A549 (cell line): ENCODE measurements around the gene DDX49. TPM values are rescaled to one million over a fixed set of nuclear protein-coding genes. Genes with fewer than 3 reads are reported as not detected.
"Not testable (repeated sequence)": the region's sequence is repeated elsewhere in the genome, so short reads cannot be mapped to it uniquely, and the experiment has no call there.

Source experiments
- ATAC-seq, 2 experiments: fragments of 200-7000 bp in 1 of 2; fragments of >200 bp in 1 of 2; cut with Nextera tagmentation in 1 of 2; cut with Tn5 transposase in 1 of 2; 3 replicates each; pipeline versions ENCODE4 v1.8.0 to v1.9.1; 2018 to 2020; ENCODE audit warnings: mild to moderate bottlenecking in 1 of 2, moderate library complexity in 1 of 2
- CTCF ChIA-PET: fragments of 300-600 bp; sonication (Branson Sonifier 250); formaldehyde crosslinking; extraction: SDS; loops from one replicate; lab custom pipeline; 2021; ENCODE audit warnings: antibody characterized with exemption, inconsistent platforms; lab: Yijun Ruan, JAX
- POLR2A ChIA-PET: fragments of 350-600 bp; formaldehyde crosslinking; extraction: SDS; loops from one replicate; lab custom pipeline; 2021; ENCODE audit warnings: antibody characterized with exemption, inconsistent platforms; lab: Yijun Ruan, JAX
- DNase-seq, 2 experiments: peaks; one replicate each; pipeline versions ENCODE4 v3.0.0 to v3.0.0-alpha.2; 2011 to 2016; ENCODE audit warnings: low read depth in 1 of 2, low spot score in 1 of 2
- FAIRE-seq: peaks from 2 replicates; lab custom pipeline; 2011; peaks lifted over from hg19 to GRCh38; lab: Jason Lieb, UNC
- H3K27ac ChIP-seq, 2 experiments: fragments of >200 bp; sonication (Bioruptor Twin); formaldehyde crosslinking; 3 replicates each; pipeline ENCODE4 v1.5.1; 2016 to 2017
- H3K4me1 ChIP-seq: fragments of >200 bp; sonication (Bioruptor Twin); formaldehyde crosslinking; 3 replicates; pipeline ENCODE4 v1.6.1; 2016
- H3K4me2 ChIP-seq: fragments of >200 bp; sonication (Bioruptor Twin); formaldehyde crosslinking; 3 replicates; pipeline ENCODE4 v1.6.1; 2016
- H3K4me3 ChIP-seq: fragments of >200 bp; sonication (Bioruptor Twin); formaldehyde crosslinking; 3 replicates; pipeline ENCODE4 v1.5.1; 2016
- H3K9me3 ChIP-seq: fragments of >200 bp; sonication (Bioruptor Twin); formaldehyde crosslinking; 3 replicates; pipeline ENCODE4 v1.6.1; 2016
- ATOH8 ChIP-seq: fragments of 250-450 bp; sonication (Bioruptor Pico); IDR thresholded peaks from 2 replicates; pipeline ENCODE4 v1.5.0; 2020; ENCODE audit warnings: low read depth, mild to moderate bottlenecking, moderate library complexity
- BHLHE40 ChIP-seq: IDR thresholded peaks from 2 replicates; pipeline ENCODE4 v1.6.1; 2012; ENCODE audit warnings: low read depth, low read length, inconsistent platforms
- CBX8 ChIP-seq: fragments of 200-600 bp; sonication (generic); IDR thresholded peaks from 2 replicates; pipeline ENCODE4 v1.6.1; 2016
- FOSB ChIP-seq: fragments of 250-450 bp; sonication (Bioruptor Pico); IDR thresholded peaks from 2 replicates; pipeline ENCODE4 v1.5.0; 2020; ENCODE audit warnings: mild to moderate bottlenecking, moderate library complexity
- FOXS1 ChIP-seq: fragments of 250-450 bp; sonication (Bioruptor Pico); IDR thresholded peaks from 2 replicates; pipeline ENCODE4 v1.5.0; 2020; ENCODE audit warnings: mild to moderate bottlenecking, moderate library complexity
- HMGXB4 ChIP-seq: fragments of 250-450 bp; sonication (Bioruptor Pico); IDR thresholded peaks from 2 replicates; pipeline ENCODE4 v1.5.0; 2021; ENCODE audit warnings: mild to moderate bottlenecking, moderate library complexity, borderline replicate concordance
- RCOR1 ChIP-seq: fragments of 150-350 bp; IDR thresholded peaks from 2 replicates; pipeline ENCODE4 v1.6.1; 2014; ENCODE audit warnings: antibody characterized with exemption, low read length, low read depth
- RFX5 ChIP-seq: fragments of 450-650 bp; IDR thresholded peaks from 2 replicates; pipeline ENCODE4 v1.7.1; 2014; ENCODE audit warnings: antibody characterized with exemption, mild to moderate bottlenecking, moderate library complexity
- RNF2 ChIP-seq: fragments of 200-600 bp; sonication (generic); IDR thresholded peaks from 2 replicates; pipeline ENCODE4 v1.6.1; 2016; ENCODE audit warnings: low read depth, mild to moderate bottlenecking, antibody characterized with exemption, moderate library complexity, borderline replicate concordance
- TFCP2L1 ChIP-seq: fragments of 250-450 bp; sonication (Bioruptor Pico); IDR thresholded peaks from 2 replicates; pipeline ENCODE4 v1.5.0; 2021; ENCODE audit warnings: mild to moderate bottlenecking
- TP53 ChIP-seq: fragments of 250-450 bp; sonication (Bioruptor Pico); IDR thresholded peaks from 2 replicates; pipeline ENCODE4 v1.5.0; 2021; ENCODE audit warnings: mild to moderate bottlenecking, moderate library complexity
- ZFP36 ChIP-seq: fragments of 450-650 bp; IDR thresholded peaks from 2 replicates; pipeline ENCODE4 v1.6.1; 2014; ENCODE audit warnings: borderline replicate concordance; ENCODE audit not compliant: partially characterized antibody
- WGBS: methylation state at CpG from one replicate; pipeline ENCODE4 v1.1.6; 2017; ENCODE audit errors: missing lambda C conversion rate; 5-methylcytosine and 5-hydroxymethylcytosine counted together
- polyA plus RNA-seq, 4 experiments: library from polyadenylated mRNA; depleted of rRNA in 3 of 4; stranded (reverse); fragments of >200 nt; fragmentation: RNase III in 1 of 4; extraction: RNeasy Plus Mini Kit Qiagen cat#74134 plus additional on column Dnase treatment in 1 of 4; gene quantifications; 2 replicates in 3 of 4; 3 replicates in 1 of 4; pipeline ENCODE4 v1.2.3, GENCODE V29; 2011 to 2017
- TF ChIP-seq, protein P1 (sequence below): IDR thresholded peaks from 2 replicates; pipeline ENCODE4 v1.6.1; 2012; ENCODE audit warnings: low read depth, borderline replicate concordance
- TF ChIP-seq, protein P2 (sequence below): fragments of >200 bp; sonication (Bioruptor Twin); formaldehyde crosslinking; IDR thresholded peaks from 3 replicates; pipeline ENCODE4 v1.6.1; 2016

The DDX49 gene
- polyA plus RNA-seq, 2 of the 4 experiments (the other 2 are of a cell fraction), result 23.4 to 31.5 TPM

DNA sequence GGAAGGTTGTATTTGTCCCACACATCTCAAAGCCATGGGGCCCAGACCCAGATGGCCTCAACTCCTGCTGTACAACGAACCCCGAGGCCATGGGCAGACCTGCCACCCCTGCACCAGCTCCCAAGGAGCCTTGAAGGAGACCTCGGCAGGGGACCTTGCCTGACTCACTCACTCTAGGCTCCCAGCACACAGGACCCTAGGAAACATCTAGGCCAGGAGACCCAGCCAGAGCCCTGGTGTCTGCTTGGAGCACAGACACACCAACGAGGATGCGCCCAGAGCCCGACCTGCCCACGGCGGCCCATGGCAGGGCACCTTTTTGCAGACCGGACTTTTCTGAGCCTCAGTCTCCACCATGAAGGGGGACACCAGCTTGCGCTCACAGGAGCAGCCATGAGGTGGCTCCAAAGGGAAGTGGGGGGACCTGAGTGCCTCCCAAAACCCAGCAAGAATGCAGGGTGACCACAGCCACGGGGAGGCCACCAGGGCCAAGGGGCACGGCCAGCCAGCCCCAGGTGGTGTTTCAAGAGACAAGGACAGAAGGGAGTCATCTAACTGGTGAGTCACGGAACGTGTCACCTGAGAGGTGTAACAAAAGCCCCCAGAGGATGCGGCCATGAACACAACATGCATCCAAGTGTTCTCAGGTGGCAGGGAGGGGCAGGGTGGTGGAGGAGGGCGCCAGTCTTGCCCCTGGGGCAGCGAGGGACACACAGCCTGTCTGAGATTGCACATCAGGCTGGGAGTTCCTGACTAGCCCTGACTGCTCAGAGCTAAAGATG is 18.6 kb upstream of the DDX49 start (continued):
- no peak for TF ChIP-seq TP53 (CRISPR knock-in tag)
- TF ChIP-seq RFX5, result no peak
- no peak for TF ChIP-seq ZFP36
- no peak for TF ChIP-seq BHLHE40
- TF ChIP-seq, all 56 proteins: peak for 0

- POLR2A ChIA-PET, result no interaction called here
- TF ChIP-seq RCOR1 (no peak), FOXS1 (CRISPR knock-in tag) (no peak), TFCP2L1 (no peak)
- FAIRE-seq (no peak), ATAC-seq (no peak), DNase-seq (no peak)
- no peak overlapping the region for H3K4me2 ChIP-seq
- H3K9me3 ChIP-seq, result no peaks in the 10 kb centered on the region
- CTCF ChIA-PET, result interaction anchor here (0.6 to 0.9 kb wide), 2 partner anchors 14 to 16 kb away, joined by 3 read pairs; no protein-coding TSS in a partner anchor
- no peak overlapping the region for H3K4me3 ChIP-seq
- no peaks in the 10 kb centered on the region for H3K4me1 ChIP-seq
- WGBS, result 77% methylated on average over 5 of the region's 7 CpGs
- no peak overlapping the region for H3K27ac ChIP-seq
Measured at GRCh38 chr19:18901491-18901890, 18.0 kb upstream of the DDX49 start.

- POLR2A ChIA-PET, H3K4me3 ChIP-seq, FAIRE-seq, DNase-seq, ATAC-seq, H3K9me3 ChIP-seq, H3K4me2 ChIP-seq, H3K27ac ChIP-seq, H3K4me1 ChIP-seq: not testable (repeated sequence)
- CTCF ChIA-PET, result interaction anchor here (0.6 kb wide), 1 partner anchor 85 kb away, joined by 4 read pairs; no protein-coding TSS in a partner anchor
- WGBS, result 99% methylated on average over 5 of the region's 5 CpGs
Measured at GRCh38 chr19:18902519-18902918, 17.0 kb upstream of the DDX49 start.

- H3K9me3 ChIP-seq, result no peaks in the 10 kb centered on the region
- H3K4me2 ChIP-seq, result no peak overlapping the region
- ChIA-PET POLR2A (no interaction called here), CTCF (interaction anchor here (0.6 to 1.3 kb wide), 3 partner anchors 9 to 84 kb away, joined by 3 to 6 read pairs (median 4); no protein-coding TSS in a partner anchor)
- no peak for ATAC-seq
- H3K4me1 ChIP-seq, result no peaks in the 10 kb centered on the region
- 86% methylated on average over 13 of the region's 29 CpGs for WGBS
- no peak for FAIRE-seq
- H3K4me3 ChIP-seq, result no peak overlapping the region
- H3K27ac ChIP-seq, result no peak overlapping the region
- no peak for TF ChIP-seq CBX8
- no peak for TF ChIP-seq RNF2
- TF ChIP-seq, protein P1, sequence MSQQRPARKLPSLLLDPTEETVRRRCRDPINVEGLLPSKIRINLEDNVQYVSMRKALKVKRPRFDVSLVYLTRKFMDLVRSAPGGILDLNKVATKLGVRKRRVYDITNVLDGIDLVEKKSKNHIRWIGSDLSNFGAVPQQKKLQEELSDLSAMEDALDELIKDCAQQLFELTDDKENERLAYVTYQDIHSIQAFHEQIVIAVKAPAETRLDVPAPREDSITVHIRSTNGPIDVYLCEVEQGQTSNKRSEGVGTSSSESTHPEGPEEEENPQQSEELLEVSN, result no peak
- TF ChIP-seq FOSB (CRISPR knock-in tag), result no peak
- no peak for TF ChIP-seq TP53 (CRISPR knock-in tag)
- TF ChIP-seq, protein P2, sequence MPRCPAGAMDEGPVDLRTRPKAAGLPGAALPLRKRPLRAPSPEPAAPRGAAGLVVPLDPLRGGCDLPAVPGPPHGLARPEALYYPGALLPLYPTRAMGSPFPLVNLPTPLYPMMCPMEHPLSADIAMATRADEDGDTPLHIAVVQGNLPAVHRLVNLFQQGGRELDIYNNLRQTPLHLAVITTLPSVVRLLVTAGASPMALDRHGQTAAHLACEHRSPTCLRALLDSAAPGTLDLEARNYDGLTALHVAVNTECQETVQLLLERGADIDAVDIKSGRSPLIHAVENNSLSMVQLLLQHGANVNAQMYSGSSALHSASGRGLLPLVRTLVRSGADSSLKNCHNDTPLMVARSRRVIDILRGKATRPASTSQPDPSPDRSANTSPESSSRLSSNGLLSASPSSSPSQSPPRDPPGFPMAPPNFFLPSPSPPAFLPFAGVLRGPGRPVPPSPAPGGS, result no peak
- no peak for TF ChIP-seq FOXS1 (CRISPR knock-in tag)
- TF ChIP-seq ATOH8 (CRISPR knock-in tag), result no peak
- no peak for TF ChIP-seq HMGXB4
- DNase-seq, result no peak
Measured at GRCh38 chr19:18903156-18904037, 16.1 kb upstream of the DDX49 start.
